ENCODE measurements around the gene IMMP2L. TPM values are rescaled to one million over a fixed set of nuclear protein-coding genes. Genes with fewer than 3 reads are reported as not detected.
"Not testable (repeated sequence)": the region's sequence is repeated elsewhere in the genome, so short reads cannot be mapped to it uniquely, and the experiment has no call there.

Gene IMMP2L
- 11.5 TPM for polyA plus RNA-seq (2013, experiment 1 of 2; ENCODE audit: insufficient read length)
- 12.4 TPM for polyA plus RNA-seq (2013, experiment 2 of 2; ENCODE audit: insufficient read length)

DNA sequence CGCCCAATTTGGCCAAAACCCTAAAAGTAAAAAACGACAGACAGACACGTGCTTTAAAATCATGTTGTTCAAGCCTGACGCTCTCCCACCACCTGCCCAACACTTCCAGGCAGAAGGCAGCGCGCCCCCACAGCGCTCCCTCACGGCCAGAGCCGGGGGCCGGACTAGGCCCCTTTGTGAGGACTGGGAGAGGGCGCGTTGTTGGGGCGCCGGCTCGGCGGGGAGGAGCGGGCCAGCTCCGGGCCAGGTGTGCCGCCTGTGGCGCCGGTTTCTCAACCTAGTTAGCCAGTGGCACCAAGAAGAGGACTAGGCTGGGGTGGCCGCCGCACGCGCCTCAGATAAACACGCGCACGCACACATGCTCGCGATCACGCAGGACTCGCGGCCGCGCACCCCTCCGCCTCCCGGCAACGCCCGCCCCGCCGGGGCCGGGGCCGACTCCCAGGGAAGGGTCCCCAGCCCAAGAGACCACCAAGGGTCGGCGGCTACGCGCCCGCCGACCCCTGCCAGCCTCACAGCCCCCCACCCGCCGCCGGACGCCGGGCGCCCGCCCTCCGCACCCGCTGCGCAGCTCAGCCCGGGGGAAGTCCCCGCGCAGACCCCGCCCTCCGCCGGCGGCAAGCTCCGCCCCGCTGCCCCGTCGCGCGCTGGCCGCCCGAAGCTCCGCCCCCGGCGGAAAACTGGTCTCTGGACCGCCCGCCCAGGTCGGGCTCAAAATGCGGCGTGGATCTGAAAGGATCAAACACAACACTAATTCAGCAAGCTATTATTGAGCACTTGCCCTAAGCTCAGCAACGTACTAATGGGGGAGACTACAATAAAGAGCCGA, at the start of gene IMMP2L:
Gene IMMP2L (minus strand): TSS at position 589 of the 829 bp plus-strand sequence.
- peak; percentile 81 for DNase-seq

DNA sequence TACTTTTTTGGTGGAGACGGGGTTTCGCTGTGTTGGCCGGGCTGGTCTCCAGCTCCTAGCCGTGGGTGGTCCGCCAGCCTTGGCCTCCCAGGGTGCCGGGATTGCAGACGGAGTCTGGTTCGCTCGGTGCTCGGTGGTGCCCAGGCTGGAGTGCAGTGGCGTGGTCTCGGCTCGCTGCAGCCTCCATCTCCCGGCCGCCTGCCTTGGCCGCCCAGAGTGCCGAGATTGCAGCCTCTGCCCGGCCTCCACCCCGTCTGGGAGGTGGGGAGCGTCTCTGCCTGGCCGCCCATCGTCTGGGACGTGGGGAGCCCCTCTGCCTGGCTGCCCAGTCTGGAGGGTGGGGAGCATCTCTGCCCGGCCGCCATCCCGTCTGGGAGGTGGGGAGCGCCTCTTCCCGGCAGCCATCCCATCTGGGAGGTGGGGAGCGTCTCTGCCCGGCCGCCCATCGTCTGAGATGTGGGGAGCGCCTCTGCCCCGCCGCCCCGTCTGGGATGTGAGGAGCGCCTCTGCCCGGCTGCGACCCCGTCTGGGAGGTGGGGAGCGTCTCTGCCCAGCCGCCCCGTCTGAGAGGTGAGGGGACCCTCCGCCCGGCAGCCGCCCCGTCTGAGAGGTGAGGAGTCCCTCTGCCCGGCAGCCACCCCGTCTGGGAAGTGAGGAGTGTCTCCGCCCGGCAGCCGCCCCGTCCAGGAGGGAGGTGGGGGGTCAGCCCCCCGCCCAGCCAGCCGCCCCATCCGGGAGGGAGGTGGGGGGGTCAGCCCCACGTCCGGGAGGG, 47.4 kb upstream of the IMMP2L start:
- DNase-seq, result not testable (repeated sequence)

DNA sequence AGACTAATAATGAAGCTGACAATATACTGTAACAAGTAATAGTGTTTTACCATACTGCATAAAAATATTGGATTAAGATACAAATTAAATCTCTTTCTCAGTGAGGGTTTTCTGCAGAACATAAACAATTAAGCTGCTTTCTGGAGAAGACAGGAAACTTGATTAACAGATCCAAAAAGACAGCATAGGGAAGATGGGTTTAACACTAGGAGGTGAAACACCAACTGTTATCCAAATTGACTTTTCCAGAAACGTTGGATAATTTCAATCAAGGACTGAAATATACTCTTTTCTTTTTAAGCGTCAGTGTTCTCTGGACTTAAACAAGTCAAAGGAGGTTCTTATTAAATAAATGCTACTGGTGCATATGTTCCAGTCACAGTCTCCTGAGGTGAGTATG, 45.3 kb upstream of the IMMP2L start:
- no peak for DNase-seq

GRCh38 chr7:111605246-111605645, 43.0 kb upstream of the IMMP2L start:
- DNase-seq, result no peak

GRCh38 chr7:111600091-111600490, 37.8 kb upstream of the IMMP2L start:
- no peak for DNase-seq

DNA sequence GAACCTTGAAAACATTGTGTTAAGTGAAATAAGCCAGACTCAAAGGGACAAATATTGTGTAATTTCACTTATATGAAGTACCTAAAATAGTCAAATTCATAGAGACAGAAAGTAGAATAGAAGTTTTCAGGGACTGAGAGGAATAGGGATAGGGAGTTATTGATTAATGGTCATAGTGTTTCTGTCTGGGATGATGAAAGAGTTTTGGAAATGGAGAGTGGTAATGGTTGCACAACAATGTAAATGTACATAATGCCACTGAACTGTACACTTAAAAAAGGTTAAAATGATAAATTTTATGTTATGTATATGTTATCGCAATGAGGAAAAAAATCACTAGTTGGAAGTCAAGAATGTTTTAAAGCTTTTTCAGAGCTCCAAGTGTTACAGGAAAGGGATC, 33.5 kb upstream of the IMMP2L start:
- DNase-seq, result no peak

DNA sequence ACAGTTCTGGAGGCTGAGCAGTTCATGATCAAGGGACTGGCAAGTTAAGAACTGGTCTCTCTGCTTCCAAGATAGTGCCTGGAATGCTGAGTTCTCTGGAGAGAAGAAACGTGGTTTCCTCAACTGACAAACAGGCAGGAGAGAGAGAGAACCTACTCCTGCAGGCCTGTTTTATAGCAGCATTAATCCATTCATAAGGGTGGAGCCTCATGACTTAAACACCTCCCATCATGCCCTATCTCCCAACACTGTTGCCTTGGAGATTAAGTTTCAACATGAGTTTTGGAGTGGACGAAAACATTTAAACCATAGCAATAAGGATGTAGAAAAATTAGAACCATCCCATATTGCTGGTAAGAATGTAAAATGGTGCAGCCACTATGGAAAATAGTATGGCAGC, 32.3 kb upstream of the IMMP2L start:
- DNase-seq, result no peak

DNA sequence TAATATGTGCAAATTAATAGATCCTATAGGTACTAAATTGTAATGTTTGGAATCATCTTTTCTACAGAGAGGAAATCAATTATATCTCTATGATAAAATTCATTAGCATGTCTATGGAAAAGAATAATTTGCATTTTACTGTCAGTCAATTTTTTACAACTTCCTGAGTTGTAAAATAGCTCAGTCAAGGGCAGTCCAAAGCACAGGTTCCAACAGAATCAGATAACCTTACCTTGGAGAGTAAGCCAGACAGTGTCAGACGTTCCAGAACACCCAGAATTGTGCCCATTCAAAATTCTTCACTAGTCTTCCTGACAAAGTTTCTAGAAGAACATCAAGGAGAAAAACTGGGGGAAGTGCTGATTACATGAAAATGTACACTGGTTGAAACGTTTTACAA, 31.1 kb upstream of the IMMP2L start:
- no peak for DNase-seq

DNA sequence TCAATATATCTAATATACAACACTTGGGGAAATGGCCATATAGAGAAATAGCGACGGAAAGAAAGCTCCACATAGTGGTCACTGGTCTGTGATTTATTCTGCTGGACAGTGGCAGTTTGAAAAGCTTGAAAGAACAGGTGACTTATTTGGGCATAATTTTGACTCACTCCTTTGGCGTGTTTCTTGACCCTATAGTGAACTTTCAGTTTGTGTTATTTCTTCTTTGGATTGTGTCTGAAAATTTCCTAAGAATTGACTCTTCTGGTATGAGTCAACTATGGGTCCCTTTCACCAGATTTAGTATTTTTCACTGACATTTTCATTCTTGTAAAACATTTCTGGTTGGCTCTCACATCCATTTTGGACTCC, 25.8 kb upstream of the IMMP2L start:
- DNase-seq, result no peak

GRCh38 chr7:111587410-111588064, 25.2 kb upstream of the IMMP2L start:
- DNase-seq, result no peak

DNA sequence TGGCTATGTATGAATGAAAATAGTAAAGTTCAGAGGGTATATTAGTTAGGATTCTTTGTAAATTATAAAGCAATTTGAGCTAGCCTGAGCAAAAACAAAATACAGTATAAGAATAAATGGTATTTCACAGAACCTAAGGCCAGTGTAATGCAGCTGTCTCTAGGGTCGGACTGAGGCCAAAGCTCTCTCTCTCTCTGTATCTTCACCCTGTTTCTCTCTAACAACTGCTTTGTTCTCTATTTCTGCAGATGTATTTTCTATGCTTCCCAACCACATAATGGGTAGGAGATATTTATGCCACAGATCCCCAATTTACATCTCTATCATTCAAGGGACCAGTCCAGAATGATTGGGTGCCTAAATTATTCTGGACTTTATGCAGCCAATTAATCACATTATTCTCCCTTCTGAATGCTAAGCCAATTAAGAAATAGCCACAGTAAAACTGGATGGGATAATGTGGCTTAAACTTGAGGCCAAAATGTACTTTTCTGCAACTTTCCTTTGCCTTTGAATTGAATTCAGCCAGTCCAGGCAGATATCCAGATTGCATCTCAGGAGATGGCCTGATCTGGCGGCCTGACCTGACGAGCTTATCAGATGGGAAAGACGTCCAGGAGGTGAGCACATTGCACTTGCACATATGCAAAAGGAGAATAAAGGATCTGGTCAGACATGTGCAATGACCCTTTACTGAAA, 24.6 kb upstream of the IMMP2L start:
- DNase-seq, result no peak

- not testable (repeated sequence) for DNase-seq
Observed at GRCh38 chr7:111581784-111582488, 19.6 kb upstream of the IMMP2L start.

DNA sequence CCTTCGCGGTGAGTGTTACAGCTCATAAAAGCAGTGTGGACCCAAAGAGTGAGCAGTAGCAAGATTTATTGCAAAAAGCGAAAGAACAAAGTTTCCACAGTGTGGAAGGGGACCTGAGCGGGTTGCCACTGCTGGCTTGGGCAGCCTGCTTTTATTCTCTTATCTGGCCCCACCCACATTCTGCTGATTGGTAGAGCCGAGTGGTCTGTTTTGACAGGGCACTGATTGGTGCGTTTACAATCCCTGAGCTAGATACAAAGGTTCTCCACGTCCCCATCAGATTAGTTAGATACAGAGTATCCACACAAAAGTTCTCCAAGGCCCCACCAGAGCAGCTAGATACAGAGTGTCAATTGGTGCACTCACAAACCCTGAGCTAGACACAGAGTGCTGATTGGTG, 18.9 kb upstream of the IMMP2L start:
- DNase-seq, result not testable (repeated sequence)

DNA sequence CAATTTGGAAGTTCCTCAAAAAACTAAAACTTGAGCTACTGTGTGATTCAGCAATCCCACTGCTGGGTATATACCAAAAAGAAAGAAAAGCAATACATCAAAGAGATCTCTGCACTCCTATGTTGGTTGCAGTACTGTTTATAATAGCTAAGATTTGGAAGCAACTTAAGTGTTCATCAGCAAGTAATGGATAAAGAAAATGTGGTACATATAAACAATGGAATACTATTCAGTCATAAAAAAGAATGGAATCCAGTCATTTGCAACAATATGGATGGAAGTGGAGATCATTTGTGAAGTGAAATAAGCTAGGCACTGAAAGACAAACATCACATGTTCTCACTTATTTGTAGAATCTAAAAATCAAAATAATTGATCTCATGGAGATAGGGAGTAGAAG, 16.5 kb upstream of the IMMP2L start:
- no peak for DNase-seq

- no peak for DNase-seq
Observed at GRCh38 chr7:111571720-111572119, 9.4 kb upstream of the IMMP2L start.

DNA sequence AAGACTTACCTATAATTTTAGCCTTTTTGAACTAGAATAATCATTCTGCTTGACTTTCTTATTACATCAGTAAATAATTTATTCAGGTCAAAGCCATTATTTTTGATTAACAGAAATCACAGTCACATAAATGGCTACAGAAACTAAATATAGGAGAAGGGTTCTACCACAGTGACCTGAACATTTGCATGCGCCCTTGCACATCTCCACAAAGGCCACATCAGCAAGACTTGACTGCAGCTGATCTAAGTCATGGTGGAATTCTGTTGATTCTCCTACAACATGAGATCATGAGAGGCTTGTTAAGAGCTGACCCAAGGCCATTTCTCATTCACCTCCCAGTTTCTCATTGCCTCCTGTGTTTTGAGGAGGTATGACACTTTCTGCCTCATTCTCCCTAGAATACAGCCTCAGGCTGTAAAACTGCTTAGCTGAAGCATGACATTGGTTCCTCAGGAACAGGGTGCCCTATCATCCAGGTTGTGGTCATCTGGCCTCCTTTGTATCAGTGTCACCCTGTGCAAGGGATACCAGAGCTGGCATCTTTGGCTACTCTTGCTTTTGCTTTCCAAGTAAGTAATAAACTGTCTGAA, 6.7 kb upstream of the IMMP2L start:
- no peak for DNase-seq

DNA sequence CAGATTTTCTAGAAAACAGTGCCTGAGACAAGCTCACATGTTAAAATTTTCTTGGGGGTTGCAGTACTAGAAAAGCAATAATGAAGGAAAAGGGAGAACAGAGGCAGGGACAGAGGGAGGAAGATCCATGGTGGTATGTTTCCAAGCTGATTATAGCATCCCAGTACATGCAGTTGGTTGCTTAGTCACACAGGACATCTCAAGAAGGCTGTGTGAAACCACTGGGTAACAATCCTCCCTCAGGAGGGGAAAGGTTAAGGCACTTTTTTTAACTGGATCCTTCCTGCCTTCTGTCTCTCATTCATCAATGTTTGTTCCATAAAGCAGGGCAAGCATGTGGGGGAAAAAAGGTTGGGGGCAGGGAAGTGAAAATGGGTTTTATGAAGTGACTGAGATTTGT, 6.1 kb upstream of the IMMP2L start:
- DNase-seq, result no peak

DNA sequence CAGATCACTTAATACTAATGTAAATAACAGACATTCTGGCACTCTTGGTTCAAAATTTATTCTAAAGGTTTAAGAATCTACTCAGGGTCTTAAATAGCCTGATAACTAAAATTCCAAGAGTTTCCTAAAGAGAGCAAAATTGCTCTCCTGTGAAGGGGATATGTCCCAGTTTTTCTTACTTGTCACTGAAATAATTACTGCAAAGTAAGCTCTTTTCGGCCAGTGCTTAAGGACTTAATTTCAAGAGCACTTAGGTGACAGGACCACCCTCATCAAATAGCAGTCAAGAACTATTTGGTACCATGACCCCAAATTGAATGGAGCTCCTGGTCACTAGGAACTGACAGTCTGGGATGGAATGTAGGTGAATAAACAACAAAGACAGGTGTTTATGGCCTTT, 1.8 kb upstream of the IMMP2L start:
- no peak for DNase-seq

DNA sequence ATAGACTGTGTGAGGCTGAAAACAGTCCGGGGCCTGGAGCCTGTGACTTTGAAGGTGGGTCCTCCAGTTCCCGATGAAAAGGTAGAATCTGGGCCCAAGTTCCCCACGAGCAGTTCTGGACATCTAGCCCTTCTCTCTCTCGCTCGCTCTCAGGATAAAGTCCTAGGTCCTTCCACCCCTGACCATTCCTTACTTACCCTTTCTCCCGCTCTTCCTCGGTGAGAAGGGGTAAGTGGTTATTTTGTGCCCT, 713 bp downstream of the IMMP2L start:
- DNase-seq, result no peak

DNA sequence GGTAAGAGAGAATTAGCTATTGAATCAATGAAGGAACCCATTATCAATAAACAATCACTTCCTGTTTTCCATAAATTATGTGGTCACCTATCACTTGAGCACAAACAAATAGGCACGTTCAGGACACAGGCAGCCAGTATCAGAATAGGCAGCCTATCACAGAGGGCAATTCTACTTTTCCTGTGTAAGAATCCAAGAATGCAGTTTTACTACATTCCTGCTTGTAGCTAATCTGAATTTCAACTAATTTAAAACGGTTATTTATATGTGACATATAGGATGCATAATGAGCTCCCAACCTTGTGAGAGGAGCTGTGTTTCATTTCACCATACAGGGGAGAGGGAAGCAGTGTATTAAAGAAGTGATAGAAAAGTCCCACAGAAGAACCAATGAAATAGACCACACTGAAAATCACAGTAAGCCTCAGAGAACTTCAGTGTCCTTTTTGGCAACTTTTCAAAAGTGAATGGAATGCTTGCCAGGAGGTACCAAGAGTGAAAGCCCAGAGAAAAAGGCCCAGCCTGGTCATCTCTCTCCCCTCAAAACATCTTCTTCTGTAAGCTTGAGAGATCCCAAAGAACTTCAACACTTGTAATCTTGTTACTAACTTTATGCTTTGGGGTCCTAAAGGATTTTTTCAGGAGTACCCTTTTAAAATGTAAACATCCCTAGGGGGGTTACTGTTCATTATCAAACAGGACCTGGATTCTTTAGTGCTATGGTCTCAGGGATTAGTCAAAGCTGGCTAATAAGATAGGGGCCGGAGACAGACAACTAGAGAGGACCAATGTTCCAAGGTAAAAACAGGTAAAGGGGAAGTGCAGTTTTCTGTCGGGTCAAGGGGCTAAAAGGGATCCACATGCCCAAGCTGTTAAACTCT, 1.3 kb downstream of the IMMP2L start:
- peak; percentile 42 for DNase-seq

- DNase-seq, result peak; percentile 47
Observed at GRCh38 chr7:111558991-111559390, 3.3 kb downstream of the IMMP2L start.
